HG03175 (cell line): ENCODE measurements around the gene HS6ST3.

Source experiments
- ATAC-seq: cut with Tn5 transposase; IDR thresholded peaks from one replicate; pipeline ENCODE4 v1.9.1; 2021; ENCODE audit warnings: mild to moderate bottlenecking, moderate library complexity; ENCODE audit not compliant: unreplicated experiment

Gene HS6ST3

GRCh38 chr13:96421314-96421713 is 331.4 kb downstream of the HS6ST3 start:
- no peak for ATAC-seq

GRCh38 chr13:96422002-96422401 is 332.1 kb downstream of the HS6ST3 start:
- ATAC-seq, result no peak

GRCh38 chr13:96426167-96426566 is 336.3 kb downstream of the HS6ST3 start:
- no peak for ATAC-seq

GRCh38 chr13:96428911-96429310 is 339.0 kb downstream of the HS6ST3 start:
- ATAC-seq, result no peak

- ATAC-seq, result no peak
These were observed 341.2 kb downstream of the HS6ST3 start for GRCh38 chr13:96431044-96431581.

- ATAC-seq, result no peak
These were observed 354.8 kb downstream of the HS6ST3 start for GRCh38 chr13:96444676-96445075.

GRCh38 chr13:96449920-96450319 is 360.0 kb downstream of the HS6ST3 start:
- ATAC-seq, result no peak

GRCh38 chr13:96450326-96451020 is 360.6 kb downstream of the HS6ST3 start:
- ATAC-seq, result no peak

GRCh38 chr13:96454466-96454865 is 364.6 kb downstream of the HS6ST3 start:
- ATAC-seq, result no peak

- no peak for ATAC-seq
These were observed 370.7 kb downstream of the HS6ST3 start for GRCh38 chr13:96460609-96461008.

- ATAC-seq, result no peak
These were observed 383.7 kb downstream of the HS6ST3 start for GRCh38 chr13:96473526-96474180.

GRCh38 chr13:96474181-96474557 is 384.3 kb downstream of the HS6ST3 start:
- no peak for ATAC-seq

GRCh38 chr13:96475103-96475502 is 385.2 kb downstream of the HS6ST3 start:
- no peak for ATAC-seq

GRCh38 chr13:96481482-96481881 is 391.6 kb downstream of the HS6ST3 start:
- no peak for ATAC-seq

GRCh38 chr13:96490496-96490989 is 400.6 kb downstream of the HS6ST3 start:
- no peak for ATAC-seq

GRCh38 chr13:96491103-96491502 is 401.2 kb downstream of the HS6ST3 start:
- no peak for ATAC-seq

- ATAC-seq, result no peak
These were observed 402.9 kb downstream of the HS6ST3 start for GRCh38 chr13:96492766-96493165.

GRCh38 chr13:96499656-96500055 is 409.7 kb downstream of the HS6ST3 start:
- no peak for ATAC-seq

- no peak for ATAC-seq
These were observed 411.0 kb downstream of the HS6ST3 start for GRCh38 chr13:96500953-96501352.

- no peak for ATAC-seq
These were observed 413.6 kb downstream of the HS6ST3 start for GRCh38 chr13:96503481-96503880.

GRCh38 chr13:96511587-96511986 is 421.7 kb downstream of the HS6ST3 start:
- ATAC-seq, result no peak

- ATAC-seq, result no peak
These were observed 429.5 kb downstream of the HS6ST3 start for GRCh38 chr13:96519380-96519779.
